CD4-positive, alpha-beta T cell (primary cell): ENCODE results near the gene CARD19. TPM values are rescaled to one million over a fixed set of nuclear protein-coding genes. Genes with fewer than 3 reads are reported as not detected.
A peak's percentile ranks its signal among the peaks of the same experiment; 100 is the strongest.

Experiments used
- ATAC-seq: fragments of 200-7000 bp; cut with Tn5 transposase; one replicate; pipeline ENCODE4 v1.10.0; 2022; ENCODE audit warnings: mild to moderate bottlenecking; ENCODE audit not compliant: poor library complexity
- CTCF ChIA-PET: fragments of 350-600 bp; sonication (Branson Sonifier 250); formaldehyde crosslinking; loops from one replicate; lab custom pipeline; 2021; ENCODE audit warnings: antibody characterized with exemption, inconsistent platforms; lab: Charles Lee
- POLR2A ChIA-PET: fragments of 350-600 bp; sonication (Branson Sonifier 250); formaldehyde crosslinking; loops from one replicate; lab custom pipeline; 2021; ENCODE audit warnings: antibody characterized with exemption, inconsistent platforms; lab: Charles Lee
- DNase-seq, 14 experiments: peaks; one replicate each; pipeline ENCODE4 v3.0.0-alpha.2; 2013 to 2020; ENCODE audit warnings: mixed read lengths in 2 of 14
- H3K27ac ChIP-seq, 2 donors: one replicate each; pipeline versions ENCODE4 v1.5.1 to v1.7.0; 2013; ENCODE audit warnings: low read length in 2 of 2, low read depth in 1 of 2, mild to moderate bottlenecking in 1 of 2
- H3K27me3 ChIP-seq, 2 experiments: 1 replicate in 1 of 2; 2 replicates in 1 of 2; pipeline versions ENCODE4 v1.6.1 to v1.7.0; 2013; ENCODE audit warnings: low read length in 2 of 2, control low read depth in 1 of 2, mild to moderate bottlenecking in 1 of 2, moderate library complexity in 1 of 2; ENCODE audit not compliant: insufficient read depth in 2 of 2, control insufficient read depth in 1 of 2
- H3K36me3 ChIP-seq: one replicate; pipeline ENCODE4 v1.6.1; 2013; ENCODE audit warnings: low read length, control low read depth; ENCODE audit not compliant: insufficient read depth
- H3K4me1 ChIP-seq: one replicate; pipeline ENCODE4 v1.6.1; 2013; ENCODE audit warnings: low read length, control low read depth; ENCODE audit not compliant: insufficient read depth
- H3K4me3 ChIP-seq: one replicate; pipeline ENCODE4 v1.5.1; 2013; ENCODE audit warnings: mild to moderate bottlenecking, low read length, moderate library complexity
- H3K9me3 ChIP-seq, 2 experiments: 1 replicate in 1 of 2; 2 replicates in 1 of 2; pipeline versions ENCODE4 v1.6.1 to v1.7.0; 2013; ENCODE audit warnings: low read length in 2 of 2, mild to moderate bottlenecking in 2 of 2, control low read depth in 1 of 2, moderate library complexity in 1 of 2; ENCODE audit not compliant: control insufficient read depth in 1 of 2, insufficient read depth in 1 of 2
- H3K27ac Mint-ChIP-seq: one replicate; pipeline ENCODE4 v1.8.0; 2020; ENCODE audit warnings: mixed read lengths
- H3K27me3 Mint-ChIP-seq: one replicate; pipeline ENCODE4 v1.8.0; 2021; ENCODE audit warnings: mixed read lengths
- H3K36me3 Mint-ChIP-seq: one replicate; pipeline ENCODE4 v1.8.0; 2021; ENCODE audit warnings: low read depth, mixed read lengths
- H3K4me1 Mint-ChIP-seq: one replicate; pipeline ENCODE4 v1.8.0; 2021; ENCODE audit warnings: low read depth, mixed read lengths
- H3K4me3 Mint-ChIP-seq: one replicate; pipeline ENCODE4 v1.8.0; 2020; ENCODE audit warnings: mild to moderate bottlenecking, mixed read lengths
- H3K9me3 Mint-ChIP-seq: one replicate; pipeline ENCODE4 v1.8.0; 2020; ENCODE audit warnings: mixed read lengths
- CTCF ChIP-seq: fragments of 200-600 bp; IDR thresholded peaks from one replicate; pipeline ENCODE4 v1.8.0; 2022; ENCODE audit warnings: antibody characterized with exemption, mild to moderate bottlenecking
- intact Hi-C, 2 experiments: fragments of 100-400 bp; cut with DNase I in 1 of 2; cut with micrococcal nuclease in 1 of 2; formaldehyde crosslinking; loops; one replicate each; pipeline versions ENCODE4 v1.15.1 to v1.9.0; 2023 to 2025; cut with DNase I, micrococcal nuclease
- total RNA-seq, 174 experiments: library from RNA in 2 of 174; stranded (reverse) in 2 of 174; gene quantifications; one replicate each; pipeline ENCODE4 v1.2.3 and lab custom pipeline; 2021 to 2026

Gene CARD19
- total RNA-seq, 2 experiments from 2014 or later, result 38.8 to 39.2 TPM

GRCh38 chr9:93111371-93112115, 15.5 kb downstream of the CARD19 start:
- ATAC-seq, result no peak

GRCh38 chr9:93112116-93112863, 16.3 kb downstream of the CARD19 start:
- no peak for TF ChIP-seq CTCF
- H3K27me3 ChIP-seq, result no peaks in the 10 kb centered on the region
- CTCF ChIA-PET, result interaction anchor here (1.4 kb wide), 1 partner anchor 109 kb away, joined by 3 read pairs; no protein-coding TSS in a partner anchor
- peaks cover 60% of the 10 kb centered on the region for H3K36me3 ChIP-seq
- intact Hi-C loops, result no loop called here
- DNase-seq, result peak in 1 of 14 experiments; percentile 40
- Mint-ChIP-seq H3K27ac (no peak overlapping the region), H3K4me3 (no peak overlapping the region), H3K36me3 (peaks cover 41% of the 10 kb centered on the region), H3K9me3 (no peaks in the 10 kb centered on the region), H3K4me1 (peaks cover 29% of the 10 kb centered on the region), H3K27me3 (no peaks in the 10 kb centered on the region)
- no peak for ATAC-seq
- no peaks in the 10 kb centered on the region for H3K9me3 ChIP-seq
- POLR2A ChIA-PET, result interaction anchor here (1.3 kb wide), 1 partner anchor 32 kb away, joined by 3 read pairs; no protein-coding TSS in a partner anchor
- H3K4me3 ChIP-seq, result no peak overlapping the region
- peaks cover 61% of the 10 kb centered on the region for H3K4me1 ChIP-seq
- no peak overlapping the region for H3K27ac ChIP-seq

More at GRCh38 chr9:93111371-93112115, 15.5 kb downstream of the CARD19 start:
- H3K9me3 Mint-ChIP-seq, result no peaks in the 10 kb centered on the region
- peaks cover 37% of the 10 kb centered on the region for H3K4me1 Mint-ChIP-seq
- no peak overlapping the region for H3K27ac Mint-ChIP-seq
- no peaks in the 10 kb centered on the region for H3K27me3 Mint-ChIP-seq
- Histone ChIP-seq H3K36me3 (peaks cover 66% of the 10 kb centered on the region), H3K27ac (no peak overlapping the region), H3K27me3 (no peaks in the 10 kb centered on the region), H3K4me1 (peaks cover 69% of the 10 kb centered on the region), H3K9me3 (no peaks in the 10 kb centered on the region), H3K4me3 (no peak overlapping the region)
- no peak overlapping the region for H3K4me3 Mint-ChIP-seq
- intact Hi-C loops, result no loop called here
- no peak for TF ChIP-seq CTCF
- peaks cover 45% of the 10 kb centered on the region for H3K36me3 Mint-ChIP-seq
- POLR2A ChIA-PET, result no interaction called here
- DNase-seq, result peak in 3 of 14 experiments; percentile 1 to 69 (median 56)
- CTCF ChIA-PET, result interaction anchor here (1.4 kb wide), 1 partner anchor 108 kb away, joined by 3 read pairs; no protein-coding TSS in a partner anchor

- Mint-ChIP-seq H3K27me3 (no peaks in the 10 kb centered on the region), H3K4me1 (peaks cover 23% of the 10 kb centered on the region), H3K27ac (no peak overlapping the region), H3K36me3 (peaks cover 35% of the 10 kb centered on the region), H3K4me3 (no peak overlapping the region), H3K9me3 (no peaks in the 10 kb centered on the region)
- TF ChIP-seq CTCF, result no peak
- Histone ChIP-seq H3K36me3 (peaks cover 55% of the 10 kb centered on the region), H3K27me3 (no peaks in the 10 kb centered on the region), H3K9me3 (no peaks in the 10 kb centered on the region), H3K4me1 (peaks cover 55% of the 10 kb centered on the region), H3K27ac (no peak overlapping the region), H3K4me3 (no peak overlapping the region)
- no peak for DNase-seq
- ChIA-PET CTCF (no interaction called here), POLR2A (interaction anchor here (1.3 kb wide), 1 partner anchor 31 kb away, joined by 3 read pairs; no protein-coding TSS in a partner anchor)
- ATAC-seq, result no peak
- intact Hi-C loops, result no loop called here
These were observed 16.9 kb downstream of the CARD19 start for GRCh38 chr9:93112864-93113389.
